ENCODE data around the gene C1QTNF6. TPM values are rescaled to one million over a fixed set of nuclear protein-coding genes. Genes with fewer than 3 reads are reported as not detected.
A peak's percentile ranks its signal among the peaks of the same experiment; 100 is the strongest.

Gene C1QTNF6
- total RNA-seq, 1 donor from 2014 or later = 7.7 TPM

- H3K36me3 Mint-ChIP-seq (ENCODE audit: low read depth) = no peaks in the 10 kb centered on the region
These were observed 11.2 kb upstream of the C1QTNF6 start for GRCh38 chr22:37199103-37199759.

GRCh38 chr22:37198258-37199102 lies 10.4 kb upstream of the C1QTNF6 start:
- peak; percentile 84 for DNase-seq (ENCODE audit: low spot score)
- Mint-ChIP-seq H3K9me3 (no peaks in the 10 kb centered on the region), H3K4me1 (ENCODE audit: low read depth) (peaks cover 44% of the 10 kb centered on the region), H3K27me3 (ENCODE audit: low read depth) (no peaks in the 10 kb centered on the region), H3K4me3 (ENCODE audit: low read depth) (peak overlapping the region; percentile 86), H3K36me3 (ENCODE audit: low read depth) (peaks cover 2% of the 10 kb centered on the region), H3K27ac (peak overlapping the region; percentile 94)
- intact Hi-C loops (cut with micrococcal nuclease) = loop anchor here (1.0 to 5.0 kb wide), 11 partner anchors 20 to 421 kb away; partner anchors contain the start of genes IFT27 and KCTD17

More at GRCh38 chr22:37199103-37199759, 11.2 kb upstream of the C1QTNF6 start:
- intact Hi-C loops (cut with micrococcal nuclease) = loop anchor here (1.0 to 5.0 kb wide), 8 partner anchors 20 to 422 kb away; partner anchors contain the start of genes IFT27 and KCTD17
- no peaks in the 10 kb centered on the region for H3K9me3 Mint-ChIP-seq
- peaks cover 36% of the 10 kb centered on the region for H3K4me1 Mint-ChIP-seq (ENCODE audit: low read depth)
- H3K27me3 Mint-ChIP-seq (ENCODE audit: low read depth) = no peaks in the 10 kb centered on the region
- H3K4me3 Mint-ChIP-seq (ENCODE audit: low read depth) = peak overlapping the region; percentile 86
- H3K27ac Mint-ChIP-seq = peak overlapping the region; percentile 94
- peak; percentile 100 for DNase-seq (ENCODE audit: low spot score)

- H3K4me1 Mint-ChIP-seq (ENCODE audit: low read depth) = peaks cover 52% of the 10 kb centered on the region
- H3K27ac Mint-ChIP-seq = peak overlapping the region; percentile 94
- H3K9me3 Mint-ChIP-seq = peaks cover 2% of the 10 kb centered on the region
- no peak for DNase-seq (ENCODE audit: low spot score)
- H3K36me3 Mint-ChIP-seq (ENCODE audit: low read depth) = peaks cover 7% of the 10 kb centered on the region
- peak overlapping the region; percentile 86 for H3K4me3 Mint-ChIP-seq (ENCODE audit: low read depth)
- intact Hi-C loops (cut with micrococcal nuclease) = loop anchor here (1.0 to 5.0 kb wide), 7 partner anchors 21 to 420 kb away; partner anchors contain the start of genes IFT27 and KCTD17
- no peaks in the 10 kb centered on the region for H3K27me3 Mint-ChIP-seq (ENCODE audit: low read depth)
These were observed 9.6 kb upstream of the C1QTNF6 start for GRCh38 chr22:37197451-37198257.

- intact Hi-C loops (cut with micrococcal nuclease) = loop anchor here (5.0 kb wide), 2 partner anchors 219 to 419 kb away; partner anchors contain the start of gene IFT27
- peaks cover 55% of the 10 kb centered on the region for H3K4me1 Mint-ChIP-seq (ENCODE audit: low read depth)
- peaks cover 12% of the 10 kb centered on the region for H3K36me3 Mint-ChIP-seq (ENCODE audit: low read depth)
- H3K4me3 Mint-ChIP-seq (ENCODE audit: low read depth) = peak overlapping the region; percentile 30
- no peaks in the 10 kb centered on the region for H3K27me3 Mint-ChIP-seq (ENCODE audit: low read depth)
- peaks cover 5% of the 10 kb centered on the region for H3K9me3 Mint-ChIP-seq
- no peak for DNase-seq (ENCODE audit: low spot score)
- H3K27ac Mint-ChIP-seq = no peak overlapping the region
These were observed 8.7 kb upstream of the C1QTNF6 start for GRCh38 chr22:37196539-37197450.

- H3K27ac Mint-ChIP-seq = no peak overlapping the region
- intact Hi-C loops (cut with micrococcal nuclease) = loop anchor here (5.0 kb wide), 2 partner anchors 219 to 419 kb away; partner anchors contain the start of gene IFT27
- no peaks in the 10 kb centered on the region for H3K27me3 Mint-ChIP-seq (ENCODE audit: low read depth)
- H3K4me1 Mint-ChIP-seq (ENCODE audit: low read depth) = peaks cover 54% of the 10 kb centered on the region
- no peak overlapping the region for H3K4me3 Mint-ChIP-seq (ENCODE audit: low read depth)
- DNase-seq (ENCODE audit: low spot score) = no peak
- H3K9me3 Mint-ChIP-seq = peaks cover 5% of the 10 kb centered on the region
- peaks cover 12% of the 10 kb centered on the region for H3K36me3 Mint-ChIP-seq (ENCODE audit: low read depth)
These were observed 7.9 kb upstream of the C1QTNF6 start for GRCh38 chr22:37195921-37196320.

GRCh38 chr22:37194750-37195149 lies 6.7 kb upstream of the C1QTNF6 start:
- peaks cover 17% of the 10 kb centered on the region for H3K36me3 Mint-ChIP-seq (ENCODE audit: low read depth)
- intact Hi-C loops (cut with micrococcal nuclease) = loop anchor here (1.0 to 5.0 kb wide), 3 partner anchors 116 to 417 kb away; partner anchors contain the start of gene IFT27
- peaks cover 50% of the 10 kb centered on the region for H3K4me1 Mint-ChIP-seq (ENCODE audit: low read depth)
- no peak for DNase-seq (ENCODE audit: low spot score)
- H3K27ac Mint-ChIP-seq = peak overlapping the region; percentile 81
- no peaks in the 10 kb centered on the region for H3K27me3 Mint-ChIP-seq (ENCODE audit: low read depth)
- H3K4me3 Mint-ChIP-seq (ENCODE audit: low read depth) = no peak overlapping the region
- H3K9me3 Mint-ChIP-seq = peaks cover 5% of the 10 kb centered on the region

- Mint-ChIP-seq H3K4me3 (ENCODE audit: low read depth) (peak overlapping the region; percentile 33), H3K27ac (peak overlapping the region; percentile 81), H3K9me3 (peaks cover 5% of the 10 kb centered on the region), H3K36me3 (ENCODE audit: low read depth) (peaks cover 21% of the 10 kb centered on the region), H3K27me3 (ENCODE audit: low read depth) (no peaks in the 10 kb centered on the region), H3K4me1 (ENCODE audit: low read depth) (peaks cover 54% of the 10 kb centered on the region)
- peak; percentile 57 for DNase-seq (ENCODE audit: low spot score)
- intact Hi-C loops (cut with micrococcal nuclease) = loop anchor here (1.0 kb wide), 1 partner anchor 115 kb away; no protein-coding TSS in a partner anchor
These were observed 5.7 kb upstream of the C1QTNF6 start for GRCh38 chr22:37193629-37194191.

GRCh38 chr22:37192741-37193140 lies 4.7 kb upstream of the C1QTNF6 start:
- peaks cover 51% of the 10 kb centered on the region for H3K4me1 Mint-ChIP-seq (ENCODE audit: low read depth)
- H3K27me3 Mint-ChIP-seq (ENCODE audit: low read depth) = no peaks in the 10 kb centered on the region
- intact Hi-C loops (cut with micrococcal nuclease) = no loop called here
- H3K27ac Mint-ChIP-seq = peak overlapping the region; percentile 81
- peaks cover 21% of the 10 kb centered on the region for H3K36me3 Mint-ChIP-seq (ENCODE audit: low read depth)
- peaks cover 5% of the 10 kb centered on the region for H3K9me3 Mint-ChIP-seq
- H3K4me3 Mint-ChIP-seq (ENCODE audit: low read depth) = no peak overlapping the region
- no peak for DNase-seq (ENCODE audit: low spot score)

- H3K4me3 Mint-ChIP-seq (ENCODE audit: low read depth) = no peak overlapping the region
- no peaks in the 10 kb centered on the region for H3K27me3 Mint-ChIP-seq (ENCODE audit: low read depth)
- H3K9me3 Mint-ChIP-seq = peaks cover 5% of the 10 kb centered on the region
- peaks cover 50% of the 10 kb centered on the region for H3K4me1 Mint-ChIP-seq (ENCODE audit: low read depth)
- no peak overlapping the region for H3K27ac Mint-ChIP-seq
- no peak for DNase-seq (ENCODE audit: low spot score)
- intact Hi-C loops (cut with micrococcal nuclease) = no loop called here
- H3K36me3 Mint-ChIP-seq (ENCODE audit: low read depth) = peaks cover 21% of the 10 kb centered on the region
These were observed 4.2 kb upstream of the C1QTNF6 start for GRCh38 chr22:37192204-37192603.

GRCh38 chr22:37190262-37190780 lies 2.3 kb upstream of the C1QTNF6 start:
- peaks cover 5% of the 10 kb centered on the region for H3K9me3 Mint-ChIP-seq
- peaks cover 21% of the 10 kb centered on the region for H3K36me3 Mint-ChIP-seq (ENCODE audit: low read depth)
- intact Hi-C loops (cut with micrococcal nuclease) = no loop called here
- no peak for DNase-seq (ENCODE audit: low spot score)
- no peaks in the 10 kb centered on the region for H3K27me3 Mint-ChIP-seq (ENCODE audit: low read depth)
- H3K27ac Mint-ChIP-seq = no peak overlapping the region
- peaks cover 57% of the 10 kb centered on the region for H3K4me1 Mint-ChIP-seq (ENCODE audit: low read depth)
- no peak overlapping the region for H3K4me3 Mint-ChIP-seq (ENCODE audit: low read depth)

- intact Hi-C loops (cut with micrococcal nuclease) = no loop called here
- peaks cover 5% of the 10 kb centered on the region for H3K9me3 Mint-ChIP-seq
- H3K4me3 Mint-ChIP-seq (ENCODE audit: low read depth) = no peak overlapping the region
- H3K27ac Mint-ChIP-seq = peak overlapping the region; percentile 11
- no peaks in the 10 kb centered on the region for H3K27me3 Mint-ChIP-seq (ENCODE audit: low read depth)
- DNase-seq (ENCODE audit: low spot score) = no peak
- H3K36me3 Mint-ChIP-seq (ENCODE audit: low read depth) = peaks cover 21% of the 10 kb centered on the region
- peaks cover 45% of the 10 kb centered on the region for H3K4me1 Mint-ChIP-seq (ENCODE audit: low read depth)
These were observed 937 bp upstream of the C1QTNF6 start for GRCh38 chr22:37188901-37189466.

Data from activated T-helper 2 cell treated with anti-CD3 and anti-CD28 coated beads, Interferon-gamma antibody, Interleukin-2, Interleukin-4, amounts not matched to agents 10 μg/mL and 5 μg/mL and 100 μg/mL, durations not matched to agents 14 hours and 24 hours and 36 hours (primary cell).